CD4-positive, alpha-beta T cell treated with Interleukin-12 subunit alpha and Interleukin-12 subunit beta, for 1 hour (primary cell): ENCODE results near the gene NLRP12.
"Not testable (repeated sequence)": the region's sequence is repeated elsewhere in the genome, so short reads cannot be mapped to it uniquely, and the experiment has no call there.

Experiments
- DNase-seq: peaks from one replicate; pipeline ENCODE4 v3.0.0-alpha.2; 2020

The NLRP12 gene

GRCh38 chr19:53774491-53774890 is 49.6 kb downstream of the NLRP12 start:
- not testable (repeated sequence) for DNase-seq

GRCh38 chr19:53773999-53774398 is 50.1 kb downstream of the NLRP12 start:
- DNase-seq: no peak

- peak; percentile 49 for DNase-seq
Observed at GRCh38 chr19:53772943-53773342, 51.2 kb downstream of the NLRP12 start.

- no peak for DNase-seq
Observed at GRCh38 chr19:53771144-53771543, 53.0 kb downstream of the NLRP12 start.

GRCh38 chr19:53769696-53770309 is 54.3 kb downstream of the NLRP12 start:
- not testable (repeated sequence) for DNase-seq

- DNase-seq: no peak
Observed at GRCh38 chr19:53768401-53768800, 55.7 kb downstream of the NLRP12 start.

- DNase-seq: not testable (repeated sequence)
Observed at GRCh38 chr19:53758991-53759390, 65.1 kb downstream of the NLRP12 start.
